ENCODE measurements around the gene CHST9.
A peak's percentile ranks its signal among the peaks of the same experiment; 100 is the strongest.

The CHST9 gene

GRCh38 chr18:27075828-27076227 is 109.3 kb downstream of the CHST9 start:
- DNase-seq = peak; percentile 4

GRCh38 chr18:27073404-27073830 is 111.7 kb downstream of the CHST9 start:
- DNase-seq = no peak

- DNase-seq = no peak
These were observed 120.4 kb downstream of the CHST9 start for GRCh38 chr18:27064673-27065072.

DNA sequence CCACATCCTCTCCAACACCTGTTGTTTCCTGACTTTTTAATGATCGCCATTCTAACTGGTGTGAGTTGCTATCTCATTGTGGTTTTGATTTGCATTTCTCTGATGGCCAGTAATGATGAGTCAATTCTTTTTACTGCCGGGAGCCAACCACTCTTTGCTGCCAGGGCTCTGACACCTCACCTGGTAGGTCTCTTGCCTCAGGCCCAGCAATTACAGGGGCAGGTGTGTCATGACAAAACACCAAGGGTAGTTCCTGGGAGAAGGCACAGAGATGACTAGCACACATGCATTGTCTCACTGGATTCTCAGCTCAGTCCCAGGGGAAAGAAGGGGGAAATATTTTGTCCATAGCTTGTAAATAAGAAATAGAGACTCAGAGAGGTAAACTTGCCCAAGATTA is 122.3 kb downstream of the CHST9 start:
- no peak for DNase-seq

- DNase-seq = no peak
These were observed 123.5 kb downstream of the CHST9 start for GRCh38 chr18:27061488-27062095.

- DNase-seq = peak; percentile 92
These were observed 127.4 kb downstream of the CHST9 start for GRCh38 chr18:27057519-27058234.

DNA sequence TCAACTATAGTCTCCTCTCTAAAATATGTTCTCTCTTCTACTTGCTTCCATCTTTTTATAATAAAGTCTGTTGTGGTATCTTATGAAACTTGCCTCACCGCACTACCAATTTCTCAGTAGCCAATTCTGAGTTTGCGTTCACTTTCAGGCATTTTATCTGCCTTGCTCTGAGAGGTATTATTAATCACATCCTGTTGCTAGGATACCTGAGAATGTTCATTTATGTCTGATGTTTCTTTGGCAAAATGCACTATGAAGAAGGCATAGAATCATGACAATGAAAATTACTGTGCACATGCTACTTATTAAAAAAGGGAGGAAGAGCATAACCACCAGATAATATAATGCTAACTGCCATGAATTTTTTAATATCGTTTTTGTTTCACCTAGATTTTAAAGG is 130.2 kb downstream of the CHST9 start:
- no peak for DNase-seq

DNA sequence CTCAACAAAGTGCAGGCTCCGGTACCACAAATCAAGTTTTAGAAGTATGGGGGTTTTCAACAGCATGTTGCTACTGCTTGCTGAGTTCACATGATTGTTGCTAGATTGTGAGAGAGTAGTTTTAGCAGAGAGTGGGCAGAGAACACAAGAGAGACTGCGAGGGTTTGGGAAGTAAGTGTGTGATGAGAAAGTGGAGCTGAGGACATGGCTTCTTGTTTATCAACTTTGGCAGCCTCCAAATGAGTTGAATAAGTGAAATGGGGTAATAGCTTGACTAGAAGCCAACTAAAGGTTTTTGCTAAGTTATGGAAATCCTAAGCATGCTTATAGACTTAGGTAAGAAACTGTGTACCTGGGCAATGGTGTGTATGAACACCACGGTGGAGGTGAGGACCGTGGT is 135.1 kb downstream of the CHST9 start:
- DNase-seq = no peak

GRCh38 chr18:27045342-27045741 is 139.8 kb downstream of the CHST9 start:
- DNase-seq = no peak

DNA sequence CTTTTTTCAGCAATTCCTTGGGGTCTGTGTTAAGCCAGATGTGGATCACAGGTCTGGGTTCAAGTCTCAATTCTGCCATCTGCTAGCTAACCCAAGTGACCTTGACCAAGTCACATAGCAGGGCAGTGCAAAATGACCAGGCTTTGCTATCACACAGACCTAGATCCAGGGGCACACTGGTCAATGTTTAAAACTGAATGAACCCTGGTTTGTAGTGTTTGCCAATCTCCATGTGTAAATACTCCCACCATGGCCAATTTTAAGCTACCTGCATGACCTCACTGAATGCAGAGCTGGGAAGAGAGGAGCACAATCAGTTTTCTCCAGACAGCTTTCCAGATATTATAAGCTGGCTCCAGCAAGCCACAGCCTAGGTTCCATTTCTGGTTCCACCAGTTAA is 142.9 kb downstream of the CHST9 start:
- DNase-seq = no peak

GRCh38 chr18:27040796-27041195 is 144.3 kb downstream of the CHST9 start:
- DNase-seq = no peak

GRCh38 chr18:27033722-27034121 is 151.4 kb downstream of the CHST9 start:
- DNase-seq = no peak

DNA sequence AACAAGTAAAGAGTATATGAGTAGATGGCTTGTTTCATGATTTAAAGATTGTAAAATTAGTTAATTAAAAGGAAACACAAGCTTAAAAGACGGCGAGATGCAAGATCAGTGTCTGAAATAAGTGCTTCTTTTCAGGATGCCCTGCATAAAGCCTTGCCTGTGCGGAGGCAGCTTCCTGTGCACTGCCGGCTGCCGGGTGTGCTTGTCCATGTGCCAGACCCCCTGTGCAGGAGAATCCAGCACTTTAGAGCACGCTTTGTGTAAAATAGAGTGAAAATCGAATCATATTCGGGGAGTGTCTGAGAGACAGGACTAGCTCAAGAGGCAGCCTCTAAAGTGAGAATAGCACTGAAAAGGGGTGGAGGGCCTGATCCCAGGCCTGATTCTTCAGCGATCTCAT is 154.7 kb downstream of the CHST9 start:
- no peak for DNase-seq

- DNase-seq = no peak
These were observed 162.6 kb downstream of the CHST9 start for GRCh38 chr18:27022477-27022876.

DNA sequence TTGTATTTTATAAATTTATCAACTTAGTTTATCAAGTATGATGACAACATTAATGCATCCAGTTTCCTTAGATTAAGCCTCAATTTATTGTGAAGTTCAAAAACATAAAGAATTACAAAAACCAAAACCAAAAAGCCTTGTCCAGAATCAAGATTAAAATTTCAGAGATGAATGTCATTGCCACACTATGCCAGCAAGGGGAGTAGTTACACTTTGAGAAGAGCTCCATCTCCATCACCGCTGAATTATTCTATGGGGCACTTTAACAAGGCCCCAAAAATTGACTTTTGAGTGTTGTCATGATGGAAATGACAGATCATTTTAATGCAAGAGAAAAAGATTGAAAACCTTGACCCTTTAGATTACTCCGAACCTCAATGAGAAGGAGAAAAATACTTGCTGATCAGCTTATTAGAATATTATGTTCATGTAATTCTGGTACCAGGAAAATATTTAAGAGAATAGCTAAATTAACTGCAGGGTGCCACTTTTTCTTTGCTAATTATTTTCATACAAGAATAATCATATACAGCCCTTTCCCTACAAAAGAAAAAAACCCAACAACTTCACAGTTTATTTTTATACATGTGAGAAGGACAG is 167.1 kb downstream of the CHST9 start:
- DNase-seq = peak; percentile 28

- DNase-seq = no peak
These were observed 170.3 kb downstream of the CHST9 start for GRCh38 chr18:27014841-27015240.

DNA sequence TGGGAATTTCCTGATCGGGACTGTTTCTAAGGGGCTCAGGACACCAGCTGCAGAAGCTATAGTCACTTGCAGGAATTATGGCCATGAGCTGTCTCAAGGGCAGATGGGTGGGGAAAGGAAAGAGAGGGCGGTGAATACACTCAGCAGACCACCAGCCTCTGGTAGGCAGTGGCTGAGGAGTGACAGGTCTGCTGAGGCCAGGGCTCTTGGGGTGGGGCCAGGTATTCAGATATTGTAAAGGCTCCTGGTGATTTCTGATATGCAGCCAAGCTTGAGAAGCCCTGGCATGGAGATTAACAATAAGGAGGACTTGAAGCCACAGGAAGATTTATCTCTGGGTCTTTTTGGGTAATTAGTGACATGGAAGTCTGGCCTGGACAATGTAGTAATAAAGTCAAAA is 174.3 kb downstream of the CHST9 start:
- DNase-seq = no peak

- DNase-seq = no peak
These were observed 175.8 kb downstream of the CHST9 start for GRCh38 chr18:27009293-27009692.

- DNase-seq = no peak
These were observed 176.5 kb downstream of the CHST9 start for GRCh38 chr18:27008575-27008974.

DNA sequence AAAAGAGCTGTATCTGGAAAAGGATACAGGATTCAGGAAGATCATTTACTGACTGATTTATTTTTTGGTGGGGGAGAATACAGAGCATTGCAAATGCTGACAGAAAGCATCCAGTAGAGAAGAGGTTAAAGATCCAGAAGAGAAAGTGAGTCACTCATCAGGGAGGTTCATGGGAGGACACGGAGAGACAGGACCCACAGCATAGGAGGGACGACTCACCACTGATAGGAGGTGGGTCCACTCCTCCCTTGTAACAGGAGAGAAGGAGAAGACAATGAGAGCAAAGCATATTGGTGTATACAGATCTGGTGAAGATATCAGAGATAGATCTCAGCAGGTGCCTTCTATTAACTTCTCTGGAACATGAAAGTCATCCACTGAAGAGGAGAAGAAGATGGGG is 177.2 kb downstream of the CHST9 start:
- no peak for DNase-seq

DNA sequence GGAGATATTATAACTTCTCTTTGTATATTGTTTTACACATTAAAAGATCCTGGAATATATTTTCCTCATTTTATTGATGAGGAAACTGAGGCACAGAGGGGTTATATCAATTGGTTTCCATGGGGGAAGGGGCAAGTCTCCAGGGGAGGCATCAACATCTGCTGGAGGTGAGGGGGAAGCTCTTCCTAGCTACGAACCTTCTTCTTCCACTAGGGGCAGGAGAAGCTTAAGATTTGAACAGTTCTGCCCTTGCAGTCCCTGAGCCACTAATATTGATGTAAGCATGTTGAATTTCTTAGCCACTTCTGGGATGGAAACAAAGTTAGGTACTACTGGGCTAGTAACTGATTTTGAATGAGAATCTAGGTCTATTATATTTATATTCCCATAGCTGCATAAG is 179.5 kb downstream of the CHST9 start:
- DNase-seq = peak; percentile 7

DNA sequence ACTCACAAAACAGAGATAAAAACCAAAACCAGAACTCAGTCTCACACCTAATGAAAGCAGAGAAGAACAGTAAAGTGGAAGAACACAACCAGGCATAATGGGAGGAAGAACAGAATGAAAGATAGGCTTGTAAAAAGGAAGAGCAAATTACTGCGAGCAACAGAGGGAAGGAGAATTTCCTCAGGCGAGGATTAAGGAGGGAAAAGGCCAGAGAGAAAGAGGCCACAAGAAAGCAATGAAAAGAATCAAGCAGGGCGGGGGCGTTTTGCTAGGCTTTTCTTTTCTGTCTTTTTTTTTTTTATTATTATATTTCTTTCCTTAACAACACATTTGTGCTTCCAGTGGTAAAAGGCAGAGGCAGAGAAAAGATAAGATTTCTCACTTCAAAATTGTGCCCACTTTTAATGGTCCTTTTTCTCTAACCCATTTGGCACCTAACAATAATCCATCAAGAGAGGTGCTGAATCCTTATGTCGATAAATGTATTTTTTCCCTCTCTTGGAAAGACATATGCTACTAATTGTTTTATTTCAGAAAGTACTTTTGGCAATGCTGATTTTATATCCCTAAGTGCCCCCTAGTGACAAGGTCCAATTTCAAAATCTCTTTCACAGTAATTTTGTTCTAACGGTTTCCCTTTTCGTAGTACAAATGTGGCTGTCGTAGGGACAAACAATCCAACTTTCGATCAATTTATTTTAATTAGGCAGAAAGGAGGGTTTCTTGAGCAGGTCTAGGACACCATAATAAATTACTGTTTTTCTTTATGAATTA is 180.9 kb downstream of the CHST9 start:
- DNase-seq = peak; percentile 12

DNA sequence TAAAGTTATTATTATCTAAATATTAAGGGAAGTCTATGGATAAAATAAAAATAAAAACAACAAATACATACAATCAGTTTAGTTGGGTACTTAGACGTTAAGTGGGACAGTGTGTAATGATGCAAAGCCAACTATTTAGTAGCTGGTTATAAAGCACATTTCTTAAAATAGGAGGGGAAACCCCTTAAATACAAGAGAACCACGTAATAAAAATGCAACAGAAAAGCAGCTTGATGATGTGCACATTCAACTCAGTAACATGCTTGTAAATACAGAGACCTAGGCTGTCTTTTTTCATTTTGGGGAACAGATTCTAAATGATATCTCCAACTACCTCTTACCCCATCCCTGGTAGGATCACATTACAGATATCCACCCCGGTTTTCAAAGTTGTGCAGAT is 185.3 kb downstream of the CHST9 start:
- DNase-seq = no peak

GRCh38 chr18:26993568-26993967 is 191.5 kb downstream of the CHST9 start:
- DNase-seq = no peak

Data from NCI-H1092 treated with DMSO at 0.1 percent for 48 hours (cell line).